ENCODE results near the gene UBE2L3. TPM values are rescaled to one million over a fixed set of nuclear protein-coding genes. Genes with fewer than 3 reads are reported as not detected.
A peak's percentile ranks its signal among the peaks of the same experiment; 100 is the strongest.
"Not testable (repeated sequence)": the region's sequence is repeated elsewhere in the genome, so short reads cannot be mapped to it uniquely, and the experiment has no call there.

Gene UBE2L3
- polyA plus RNA-seq, 1 donor from 2014 or later = 106 TPM

- no peak overlapping the region for H3K27ac Mint-ChIP-seq
- H3K27me3 Mint-ChIP-seq = peaks cover 2% of the 10 kb centered on the region
- peaks cover 0 to 1% (median 0%) of the 10 kb centered on the region in 3 donors for H3K9me3 Mint-ChIP-seq
- no peak overlapping the region for H3K4me3 Mint-ChIP-seq
- H3K4me1 Mint-ChIP-seq = peaks cover 5 to 14% (median 10%) of the 10 kb centered on the region in 3 donors
- no peaks in the 10 kb centered on the region for H3K36me3 Mint-ChIP-seq
These were observed 68.4 kb downstream of the UBE2L3 start for GRCh38 chr22:21635771-21636510.

DNA sequence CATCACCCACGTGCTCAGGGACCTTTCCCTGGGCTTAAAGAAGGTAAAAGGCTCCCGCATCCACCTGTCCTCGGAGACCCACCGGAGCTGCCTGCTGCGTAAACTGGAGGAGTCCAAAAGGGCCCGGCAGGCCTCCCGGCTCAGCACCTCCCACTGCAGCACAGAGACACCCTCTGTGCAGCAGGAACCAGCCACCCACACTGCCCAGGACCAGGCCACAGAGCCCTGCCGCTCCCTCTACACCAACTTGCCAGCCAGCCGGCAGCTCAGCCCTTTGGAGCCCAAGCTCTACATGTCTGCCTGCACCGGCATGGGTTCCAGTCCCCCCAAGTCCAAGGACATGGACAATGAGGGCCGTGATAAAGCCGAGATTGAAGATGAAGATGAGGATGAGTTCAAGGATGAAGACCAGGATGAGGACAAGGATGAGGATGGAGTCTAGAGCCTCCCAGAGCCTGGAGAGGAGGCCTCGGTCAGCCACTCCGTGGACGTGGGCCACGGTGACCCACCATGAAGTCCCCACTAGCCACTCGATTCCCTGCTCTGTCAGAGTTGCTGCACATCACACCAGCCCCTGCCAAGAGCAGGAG is 69.2 kb downstream of the UBE2L3 start:
- peak overlapping the region in 2 of 3 donors; percentile 18 to 29 for H3K27ac Mint-ChIP-seq
- peaks cover 0 to 1% (median 0%) of the 10 kb centered on the region in 3 donors for H3K9me3 Mint-ChIP-seq
- H3K4me1 Mint-ChIP-seq = peaks cover 8 to 11% (median 10%) of the 10 kb centered on the region in 3 donors
- H3K27me3 Mint-ChIP-seq = peaks cover 4% of the 10 kb centered on the region
- no peaks in the 10 kb centered on the region for H3K36me3 Mint-ChIP-seq
- H3K4me3 Mint-ChIP-seq = peak overlapping the region in 1 of 4 donors; percentile 18

DNA sequence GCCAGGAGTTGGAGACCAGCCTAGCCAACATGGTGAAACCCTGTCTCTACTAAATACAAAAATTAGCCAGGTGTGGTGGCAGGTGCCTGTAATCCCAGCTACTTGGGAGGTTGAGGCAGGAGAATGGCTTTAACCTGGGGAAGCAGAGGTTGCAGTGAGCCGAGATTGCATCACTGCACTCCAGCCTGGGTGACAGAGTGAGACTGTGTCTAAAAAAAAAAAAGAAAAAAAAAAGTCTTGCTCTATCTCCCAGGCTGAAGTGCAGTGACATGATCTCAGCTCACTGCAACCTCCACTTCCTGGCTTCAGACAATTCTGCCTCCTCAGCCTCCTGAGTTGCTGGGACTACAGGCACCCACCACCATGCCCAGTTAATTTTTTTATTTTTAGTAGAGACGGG is 69.9 kb downstream of the UBE2L3 start:
- H3K4me1 Mint-ChIP-seq = peaks cover 10 to 14% (median 14%) of the 10 kb centered on the region in 3 donors
- not testable (repeated sequence) for H3K4me3 Mint-ChIP-seq

GRCh38 chr22:21639359-21639758 is 71.8 kb downstream of the UBE2L3 start:
- peaks cover 4% of the 10 kb centered on the region for H3K27me3 Mint-ChIP-seq
- H3K4me1 Mint-ChIP-seq = peaks cover 13 to 19% (median 17%) of the 10 kb centered on the region in 3 donors
- H3K27ac Mint-ChIP-seq = peak overlapping the region in 1 of 3 donors; percentile 28
- peak overlapping the region in 2 of 4 donors; percentile 11 to 57 for H3K4me3 Mint-ChIP-seq
- peaks cover 2% of the 10 kb centered on the region for H3K36me3 Mint-ChIP-seq
- H3K9me3 Mint-ChIP-seq = no peaks in the 10 kb centered on the region

More for the DNA sequence above, 69.9 kb downstream of the UBE2L3 start:
- not testable (repeated sequence) for H3K27ac Mint-ChIP-seq, H3K36me3 Mint-ChIP-seq, H3K9me3 Mint-ChIP-seq, H3K27me3 Mint-ChIP-seq

GRCh38 chr22:21640810-21641209 is 73.3 kb downstream of the UBE2L3 start:
- Mint-ChIP-seq H3K36me3 (peaks cover 2% of the 10 kb centered on the region), H3K27me3 (peaks cover 4% of the 10 kb centered on the region), H3K4me1 (peaks cover 13 to 19% (median 17%) of the 10 kb centered on the region in 3 donors), H3K27ac (peak overlapping the region in 1 of 3 donors; percentile 82), H3K9me3 (no peaks in the 10 kb centered on the region), H3K4me3 (peak overlapping the region in 2 of 4 donors; percentile 85 to 96)

GRCh38 chr22:21641417-21641788 is 73.9 kb downstream of the UBE2L3 start:
- peaks cover 14 to 20% (median 18%) of the 10 kb centered on the region in 3 donors for H3K4me1 Mint-ChIP-seq

DNA sequence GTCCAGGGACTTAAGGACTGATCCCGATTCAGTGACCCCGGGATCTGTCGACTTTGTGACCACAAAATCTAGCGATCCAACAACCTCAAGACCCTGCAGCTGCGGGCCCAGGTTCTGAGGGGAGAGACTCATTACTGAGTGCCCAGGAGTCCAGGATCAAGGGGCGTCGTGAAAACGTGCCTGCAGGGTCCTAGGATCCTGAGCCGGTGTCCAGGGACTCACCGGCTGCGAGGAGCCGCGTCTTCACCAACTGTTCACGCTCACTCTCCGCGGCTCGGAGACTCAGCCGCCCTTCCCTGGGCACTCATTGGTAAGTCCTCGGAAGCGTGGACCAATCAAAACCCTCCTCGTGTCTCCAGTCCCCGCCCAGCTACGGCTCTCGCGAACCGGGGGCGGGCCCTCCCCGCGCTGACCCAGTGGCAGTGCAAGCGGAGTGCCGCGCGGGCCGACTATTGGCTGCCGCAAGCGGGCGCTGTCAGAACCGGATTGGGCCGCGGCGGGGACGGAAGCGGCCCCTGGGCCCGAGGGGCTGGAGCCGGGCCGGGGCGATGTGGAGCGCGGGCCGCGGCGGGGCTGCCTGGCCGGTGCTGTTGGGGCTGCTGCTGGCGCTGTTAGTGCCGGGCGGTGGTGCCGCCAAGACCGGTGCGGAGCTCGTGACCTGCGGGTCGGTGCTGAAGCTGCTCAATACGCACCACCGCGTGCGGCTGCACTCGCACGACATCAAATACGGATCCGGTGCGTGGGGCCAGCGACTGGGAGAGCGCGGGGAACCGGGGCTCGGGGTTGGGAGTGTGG is 74.5 kb downstream of the UBE2L3 start, which contains the start of gene SDF2L1:
Gene SDF2L1, plus strand, starts transcription at position 514 of the 795 bp plus-strand sequence. Its CDS starts 35 bp downstream, at position 549.
- H3K4me3 Mint-ChIP-seq = peak within 1 kb of the TSS; percentile 84 to 96 (median 90)
- peaks cover 18 to 25% (median 23%) of the 10 kb centered on the region in 3 donors for H3K4me1 Mint-ChIP-seq
- H3K27ac Mint-ChIP-seq = peak within 1 kb of the TSS; percentile 82 to 94 (median 84)
- peaks cover 4% of the 10 kb centered on the region for H3K27me3 Mint-ChIP-seq
- H3K36me3 Mint-ChIP-seq = peaks cover 3% of the 10 kb centered on the region
- no peaks in the 10 kb centered on the region for H3K9me3 Mint-ChIP-seq

More at GRCh38 chr22:21641417-21641788, 73.9 kb downstream of the UBE2L3 start:
- peaks cover 4% of the 10 kb centered on the region for H3K27me3 Mint-ChIP-seq
- H3K9me3 Mint-ChIP-seq = no peaks in the 10 kb centered on the region
- peaks cover 2% of the 10 kb centered on the region for H3K36me3 Mint-ChIP-seq
- H3K4me3 Mint-ChIP-seq = peak overlapping the region; percentile 84 to 96 (median 90)
- H3K27ac Mint-ChIP-seq = peak overlapping the region; percentile 28 to 82 (median 50)

DNA sequence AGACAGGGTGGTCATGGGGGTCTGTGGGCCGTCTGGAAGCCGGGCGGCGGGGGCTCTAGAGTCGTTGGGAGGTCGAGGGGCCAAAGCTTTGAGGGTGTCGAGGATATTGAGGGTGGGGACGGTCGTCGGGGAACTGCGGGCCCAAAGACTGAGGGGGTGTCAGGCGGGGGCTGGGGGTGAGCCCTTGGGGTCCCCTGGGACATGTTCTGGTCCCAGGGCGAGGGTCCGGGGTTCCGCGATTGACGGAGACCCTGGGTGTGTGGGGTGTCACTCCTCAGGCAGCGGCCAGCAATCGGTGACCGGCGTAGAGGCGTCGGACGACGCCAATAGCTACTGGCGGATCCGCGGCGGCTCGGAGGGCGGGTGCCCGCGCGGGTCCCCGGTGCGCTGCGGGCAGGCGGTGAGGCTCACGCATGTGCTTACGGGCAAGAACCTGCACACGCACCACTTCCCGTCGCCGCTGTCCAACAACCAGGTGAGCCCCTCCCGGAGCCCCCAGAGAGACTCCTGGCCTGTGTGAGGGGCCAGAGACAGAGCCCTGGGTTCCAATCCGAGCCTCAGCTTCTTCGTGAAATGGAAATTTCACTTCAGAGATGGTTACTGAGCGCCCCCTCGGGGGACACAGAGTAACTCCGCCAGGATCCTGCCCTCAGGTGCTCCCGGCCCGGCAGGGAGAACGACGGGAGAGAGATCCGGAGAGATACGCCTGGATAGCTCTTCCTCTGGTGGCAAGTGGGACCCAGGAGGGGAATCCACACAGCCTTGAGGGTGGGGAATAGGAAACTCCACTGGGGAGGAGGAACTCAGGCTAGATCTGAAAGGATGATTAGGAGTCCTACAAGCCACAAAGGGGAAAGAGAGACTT is 75.3 kb downstream of the UBE2L3 start:
- H3K4me3 Mint-ChIP-seq = peak overlapping the region; percentile 84 to 96 (median 90)
- H3K27ac Mint-ChIP-seq = peak overlapping the region; percentile 82 to 94 (median 84)
- H3K27me3 Mint-ChIP-seq = peaks cover 4% of the 10 kb centered on the region
- no peaks in the 10 kb centered on the region for H3K9me3 Mint-ChIP-seq
- peaks cover 18 to 25% (median 24%) of the 10 kb centered on the region in 3 donors for H3K4me1 Mint-ChIP-seq
- peaks cover 3% of the 10 kb centered on the region for H3K36me3 Mint-ChIP-seq

- Mint-ChIP-seq H3K4me1 (peaks cover 18 to 25% (median 24%) of the 10 kb centered on the region in 3 donors), H3K36me3 (peaks cover 3% of the 10 kb centered on the region), H3K4me3 (peak overlapping the region; percentile 81 to 96 (median 84)), H3K27me3 (peaks cover 4% of the 10 kb centered on the region), H3K27ac (peak overlapping the region; percentile 81 to 84 (median 82)), H3K9me3 (no peaks in the 10 kb centered on the region)
These were observed 76.2 kb downstream of the UBE2L3 start for GRCh38 chr22:21643533-21644357.

DNA sequence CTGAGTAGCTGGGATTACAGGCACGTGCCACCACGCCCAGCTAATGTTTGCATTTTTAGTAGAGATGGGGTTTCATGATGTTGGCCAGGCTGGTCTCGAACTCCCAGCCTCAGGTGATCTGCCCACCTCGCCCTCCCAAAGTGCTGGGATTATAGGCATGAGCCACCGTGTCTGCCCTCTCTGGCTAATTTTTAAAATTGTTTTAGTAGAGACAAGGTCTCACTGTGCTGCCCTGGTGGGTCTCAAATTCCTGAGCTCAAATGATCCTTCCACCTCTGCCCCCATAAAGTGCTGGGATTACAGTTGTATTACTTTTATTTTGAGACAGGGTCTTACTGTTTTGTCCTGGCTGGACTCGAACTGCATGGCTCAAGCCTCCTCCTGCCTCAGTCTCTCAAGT is 78.0 kb downstream of the UBE2L3 start:
- peak overlapping the region in 1 of 4 donors; percentile 36 for H3K4me3 Mint-ChIP-seq
- not testable (repeated sequence) for H3K36me3 Mint-ChIP-seq, H3K27ac Mint-ChIP-seq, H3K27me3 Mint-ChIP-seq, H3K9me3 Mint-ChIP-seq
- H3K4me1 Mint-ChIP-seq = peaks cover 20 to 25% (median 23%) of the 10 kb centered on the region in 3 donors

DNA sequence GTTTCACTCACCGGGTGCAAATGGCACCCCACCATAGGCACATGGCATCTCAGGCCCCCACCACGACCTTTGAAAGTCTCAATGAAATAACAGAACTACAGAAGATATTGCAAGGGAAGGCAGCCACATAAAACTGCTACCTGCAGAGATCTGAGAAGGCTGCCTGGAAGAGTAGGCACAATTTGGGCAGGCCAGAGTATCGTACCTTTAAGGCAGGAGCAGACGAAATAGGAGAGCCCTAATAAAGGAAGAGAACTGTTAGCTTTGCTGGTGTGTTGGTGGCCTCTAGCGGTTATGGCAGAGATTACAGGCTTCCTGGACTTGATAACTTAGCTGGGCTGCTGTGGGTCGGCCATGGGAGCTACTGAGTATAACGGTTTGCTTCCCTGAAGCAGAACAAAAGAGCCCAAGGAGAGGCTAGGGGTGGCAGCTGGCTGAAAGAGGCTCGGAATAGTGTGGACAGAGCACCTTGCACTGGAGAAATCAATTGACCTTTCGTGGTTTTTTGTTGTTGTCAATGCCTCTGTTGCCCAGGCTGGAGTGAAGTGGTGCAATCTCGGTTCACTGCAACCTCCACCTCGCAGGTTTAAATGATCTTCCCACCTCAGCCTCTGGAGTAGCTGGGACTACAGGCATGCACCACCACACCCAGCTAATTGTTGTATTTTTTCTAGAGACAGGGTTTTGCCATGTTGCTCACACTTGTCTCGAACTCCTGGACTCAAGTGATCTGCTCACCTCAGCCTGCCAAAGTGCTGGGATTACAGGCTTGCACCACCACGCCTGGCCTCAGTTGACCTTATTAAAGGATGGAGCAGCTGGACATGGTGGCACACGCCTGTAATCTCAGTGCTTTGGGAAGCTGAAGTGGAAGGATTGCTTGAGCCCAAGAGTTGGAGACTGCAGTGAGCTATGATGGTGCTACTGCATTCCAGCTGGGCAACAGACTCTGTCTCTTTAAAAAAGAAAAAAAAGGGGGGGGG is 79.4 kb downstream of the UBE2L3 start:
- Mint-ChIP-seq H3K27ac (peak overlapping the region in 2 of 3 donors; percentile 19 to 76), H3K4me3 (peak overlapping the region in 2 of 4 donors; percentile 62 to 78), H3K36me3 (peaks cover 5% of the 10 kb centered on the region), H3K9me3 (no peaks in the 10 kb centered on the region), H3K4me1 (peaks cover 19 to 26% (median 24%) of the 10 kb centered on the region in 3 donors), H3K27me3 (no peaks in the 10 kb centered on the region)

- Mint-ChIP-seq H3K27ac (no peak overlapping the region), H3K36me3 (peaks cover 3% of the 10 kb centered on the region), H3K27me3 (no peaks in the 10 kb centered on the region), H3K9me3 (no peaks in the 10 kb centered on the region), H3K4me1 (peaks cover 11 to 20% (median 18%) of the 10 kb centered on the region in 3 donors), H3K4me3 (peak overlapping the region in 2 of 4 donors; percentile 80 to 91)
These were observed 82.8 kb downstream of the UBE2L3 start for GRCh38 chr22:21650280-21650679.
